HG02884 (cell line): ENCODE measurements around the gene COLEC12.
"Not testable (repeated sequence)": the region's sequence is repeated elsewhere in the genome, so short reads cannot be mapped to it uniquely, and the experiment has no call there.

Experiments used
- ATAC-seq: cut with Tn5 transposase; IDR thresholded peaks from one replicate; pipeline ENCODE4 v1.9.1; 2021; ENCODE audit warnings: mild to moderate bottlenecking, moderate library complexity; ENCODE audit not compliant: unreplicated experiment

The COLEC12 gene

DNA sequence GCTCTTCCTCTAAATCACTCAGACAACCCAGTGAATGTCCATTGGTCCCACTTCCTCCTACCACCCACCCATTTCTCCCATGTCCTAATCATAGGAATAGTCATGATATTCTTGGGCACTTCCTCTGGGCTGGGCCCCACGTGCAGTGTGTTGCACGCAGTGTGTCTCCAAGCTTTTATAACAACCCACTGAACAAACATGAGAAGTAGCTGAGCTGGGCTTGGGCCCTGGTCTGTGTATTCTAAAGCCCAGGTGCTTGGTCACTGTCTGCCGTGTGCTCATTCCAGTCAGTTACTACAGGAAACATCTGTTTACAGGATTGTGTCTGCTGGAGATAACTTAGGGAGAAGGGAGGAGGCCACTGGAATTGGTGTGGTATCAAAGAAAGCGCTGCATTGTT lies 168.5 kb downstream of the COLEC12 start:
- no peak for ATAC-seq

DNA sequence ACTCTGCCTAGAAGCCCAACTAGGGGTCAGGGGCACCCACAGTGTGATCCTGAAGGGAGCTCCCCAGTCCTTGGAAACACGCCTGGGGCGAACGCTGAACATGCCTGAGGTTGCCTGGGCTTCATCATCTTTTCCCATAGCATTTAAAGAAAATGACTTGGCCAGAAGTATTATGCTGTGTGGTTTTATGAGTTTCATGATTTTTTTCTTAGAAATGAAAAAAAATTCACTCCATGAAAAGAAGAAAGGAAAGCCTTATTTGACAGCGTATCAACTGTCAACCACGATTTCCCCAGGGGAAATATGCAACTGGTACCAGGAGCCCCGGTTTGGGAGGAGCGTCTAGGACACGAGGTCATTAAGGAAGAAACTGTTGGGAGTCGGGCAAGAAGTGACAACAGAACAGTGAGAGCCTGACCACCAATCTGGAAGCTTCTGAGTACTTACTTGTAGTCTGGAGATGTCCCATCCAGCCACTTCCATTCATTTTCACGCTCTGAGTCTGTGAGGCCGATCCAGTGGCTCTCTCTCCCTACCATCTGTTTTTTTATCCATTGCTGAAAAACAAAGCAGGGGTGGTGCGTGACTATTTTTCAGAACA lies 169.2 kb downstream of the COLEC12 start:
- ATAC-seq = no peak

DNA sequence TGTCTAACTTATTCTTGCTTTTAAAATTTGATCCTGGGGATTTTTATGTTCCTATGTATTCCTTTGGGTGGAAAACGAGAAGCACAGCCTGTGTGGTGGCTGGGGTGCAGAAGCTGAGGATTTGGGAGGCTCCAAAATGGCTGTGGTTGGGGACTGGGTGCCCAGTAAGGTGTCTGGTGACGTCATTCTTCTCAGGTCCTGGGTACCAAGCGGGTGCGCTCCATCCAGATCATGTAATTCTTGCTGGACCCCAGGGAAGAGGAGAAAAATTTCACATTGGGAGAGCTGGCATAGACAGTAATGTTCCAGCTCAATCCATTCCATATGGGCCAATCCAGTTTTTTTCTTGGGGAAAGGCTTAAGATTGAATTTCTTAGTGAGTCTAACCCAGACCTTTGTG lies 171.6 kb downstream of the COLEC12 start:
- no peak for ATAC-seq

DNA sequence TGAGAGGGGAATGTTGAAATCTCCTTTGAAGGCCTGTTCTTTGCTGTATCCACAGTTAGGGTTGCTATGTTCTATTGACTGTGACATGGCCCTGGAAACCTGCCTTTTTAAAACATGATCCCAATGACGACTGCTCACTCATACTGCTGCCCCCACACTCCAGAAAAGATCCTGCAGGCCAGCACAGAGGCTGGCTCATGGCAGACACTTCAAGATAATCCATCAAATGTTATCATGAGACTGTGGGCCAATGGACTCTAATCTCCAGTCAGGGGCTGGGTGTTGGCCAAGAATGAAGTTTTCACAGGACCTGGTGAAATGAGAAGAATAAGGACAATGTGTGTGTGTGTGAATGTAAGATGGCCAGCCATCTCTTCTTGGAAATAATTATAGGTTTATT lies 173.7 kb downstream of the COLEC12 start:
- ATAC-seq = no peak

DNA sequence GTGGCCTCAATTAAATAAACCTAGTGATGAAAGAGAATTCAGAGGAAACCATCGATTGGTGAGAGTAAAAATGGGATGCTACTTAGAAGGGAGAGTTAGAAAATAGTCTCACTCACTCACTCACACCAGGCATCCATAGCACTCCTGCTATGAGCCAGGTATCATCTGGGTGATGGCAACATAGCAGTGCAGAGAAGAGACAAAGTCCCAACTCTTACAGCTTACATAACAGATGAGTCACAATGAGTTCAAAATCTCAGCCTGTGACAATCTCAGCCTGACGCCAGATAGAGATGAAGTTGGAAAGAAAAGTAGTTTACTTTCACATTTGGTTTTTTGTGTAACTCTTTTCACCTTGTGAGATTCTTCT lies 177.3 kb downstream of the COLEC12 start:
- no peak for ATAC-seq

DNA sequence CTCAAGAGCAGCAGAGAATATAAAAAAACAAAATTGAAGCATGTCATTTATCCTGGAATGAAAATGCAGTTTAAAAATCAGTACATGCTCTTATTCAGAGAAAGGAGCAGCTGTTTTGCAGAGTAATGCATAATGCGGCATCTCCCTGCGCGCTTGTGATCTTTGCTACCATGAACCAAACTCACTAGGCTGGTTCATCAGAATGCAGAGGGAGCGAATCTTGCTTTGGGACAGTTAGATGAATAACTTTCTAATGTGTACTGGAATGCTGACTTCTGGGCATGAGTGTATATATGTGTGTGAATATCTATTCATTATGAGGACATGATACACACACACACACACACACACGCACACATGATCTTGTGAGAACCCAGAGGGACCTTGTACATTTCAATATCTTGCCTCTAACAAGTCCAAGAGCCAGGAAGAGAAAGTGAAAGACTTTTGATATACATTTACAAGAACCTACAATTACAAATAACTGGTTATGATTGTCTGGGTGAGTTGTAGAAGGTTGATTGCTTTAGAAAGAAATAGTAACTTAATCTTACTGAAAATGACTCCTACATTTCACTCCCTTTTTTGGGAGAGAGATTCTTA lies 178.5 kb downstream of the COLEC12 start:
- no peak for ATAC-seq

DNA sequence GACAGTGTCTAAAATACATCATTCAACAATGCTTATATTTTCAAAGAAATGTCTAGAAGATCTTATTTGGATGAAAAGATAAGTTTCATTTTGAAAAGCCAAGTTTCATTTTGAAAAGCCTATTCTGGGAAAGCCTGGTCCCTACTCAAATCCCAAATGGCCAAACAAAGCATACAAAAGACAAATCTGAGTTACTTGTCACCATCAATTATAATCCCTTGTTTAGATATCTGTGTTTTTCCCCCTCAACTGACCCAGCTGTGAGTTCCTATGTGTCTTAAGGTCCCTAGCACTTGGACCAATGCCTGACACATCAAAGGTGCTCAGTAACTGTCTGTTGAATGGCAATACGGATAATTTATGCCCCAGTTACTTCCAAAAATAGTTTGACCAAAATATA lies 180.3 kb downstream of the COLEC12 start:
- no peak for ATAC-seq

DNA sequence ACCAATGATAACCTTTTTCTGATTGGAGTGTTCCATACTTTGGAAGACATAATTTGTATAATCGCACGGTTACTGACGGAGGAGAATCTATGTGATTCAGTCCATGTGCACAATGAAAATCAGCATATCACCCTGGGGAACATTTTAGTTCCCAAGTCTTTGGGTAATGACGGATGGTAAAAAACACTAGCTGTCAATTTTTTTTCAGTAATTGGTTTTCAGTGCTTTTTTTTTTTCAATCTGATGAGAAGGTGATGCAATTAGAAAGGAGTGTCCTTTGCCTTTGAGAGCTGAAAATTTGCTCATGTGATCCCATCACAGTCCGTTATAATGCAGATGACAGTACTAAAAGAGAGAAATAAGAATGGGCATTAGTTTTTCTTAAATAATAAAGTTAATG lies 180.8 kb downstream of the COLEC12 start:
- ATAC-seq = no peak

DNA sequence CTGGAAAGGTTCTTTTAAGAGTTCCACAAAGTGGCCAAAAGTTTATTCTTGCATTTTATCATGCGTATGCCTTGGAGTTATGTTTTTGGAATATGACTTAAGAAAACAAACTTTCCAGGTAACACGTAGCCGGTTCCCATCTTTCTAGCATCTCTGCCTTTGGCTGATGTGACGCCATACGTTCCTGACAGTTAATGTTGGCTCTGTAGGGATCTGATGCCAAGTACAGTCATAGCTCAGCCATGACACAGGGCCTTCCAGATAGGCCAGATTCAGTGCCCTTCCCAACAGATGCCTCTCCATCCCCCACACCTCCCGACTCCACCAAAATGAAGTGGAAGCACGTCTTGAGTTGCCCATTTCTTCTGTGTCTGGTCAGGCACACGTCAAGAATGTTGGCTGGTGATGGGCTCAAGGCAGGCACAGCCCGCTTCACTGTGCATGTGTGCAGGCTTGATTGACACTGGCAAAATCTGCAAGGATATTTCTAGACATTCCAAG lies 181.7 kb downstream of the COLEC12 start:
- ATAC-seq = no peak

DNA sequence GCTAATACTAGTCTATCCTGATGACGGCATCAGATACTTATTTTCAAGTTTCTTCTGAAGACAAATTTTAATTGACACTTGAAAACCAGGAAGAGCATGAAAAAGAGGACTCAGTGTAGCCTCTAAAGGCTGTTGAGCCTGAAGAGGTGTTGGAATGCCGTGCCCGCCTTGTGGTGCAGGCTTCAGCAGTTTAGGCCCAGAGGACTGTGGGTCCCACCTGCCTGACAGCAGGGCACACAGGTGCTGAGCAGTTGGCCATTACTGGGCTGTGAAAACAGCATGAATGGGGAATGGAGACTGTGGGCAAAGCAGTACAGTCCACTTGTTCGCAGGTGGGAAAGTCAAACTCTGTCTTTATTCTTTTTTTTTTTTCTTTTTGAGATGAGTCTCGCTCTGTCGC lies 182.9 kb downstream of the COLEC12 start:
- no peak for ATAC-seq

DNA sequence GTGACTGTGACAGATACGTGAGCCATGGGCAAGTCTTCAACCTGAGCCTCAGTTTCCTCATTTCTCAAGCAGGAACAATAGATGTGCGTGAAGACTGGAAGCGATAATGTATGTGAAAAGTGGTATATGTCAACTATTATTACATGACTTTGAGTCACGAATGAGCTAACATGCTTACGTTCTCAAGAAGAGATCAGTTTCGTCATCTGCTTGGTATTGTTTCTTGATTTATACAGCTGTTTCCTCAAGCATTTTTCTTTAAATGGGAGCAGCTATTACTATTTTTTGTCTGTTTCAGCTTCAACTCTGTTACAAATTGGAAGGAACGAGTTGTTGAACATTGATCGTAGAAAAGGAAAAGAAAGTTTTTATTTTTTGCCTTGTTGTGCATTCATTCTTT lies 184.1 kb downstream of the COLEC12 start:
- no peak for ATAC-seq

DNA sequence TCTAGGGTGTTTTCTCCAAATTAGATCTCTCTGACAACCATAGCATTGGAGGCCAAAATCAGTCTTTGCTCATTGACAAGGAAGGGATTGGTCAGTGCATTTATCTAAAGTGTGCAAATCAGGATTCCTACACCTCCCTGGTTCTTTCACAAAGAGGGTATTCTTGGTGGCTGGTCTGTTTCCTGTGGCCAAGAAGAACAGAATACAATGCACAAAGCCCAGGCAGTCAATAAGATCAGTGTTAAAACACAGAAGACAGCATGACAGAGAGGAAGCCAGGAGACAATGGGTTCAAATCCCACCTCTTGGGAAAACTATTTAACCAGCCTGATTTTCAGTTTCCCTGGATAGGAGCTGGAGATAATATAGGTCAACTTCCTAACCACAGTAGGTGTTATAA lies 186.6 kb downstream of the COLEC12 start:
- ATAC-seq = no peak

DNA sequence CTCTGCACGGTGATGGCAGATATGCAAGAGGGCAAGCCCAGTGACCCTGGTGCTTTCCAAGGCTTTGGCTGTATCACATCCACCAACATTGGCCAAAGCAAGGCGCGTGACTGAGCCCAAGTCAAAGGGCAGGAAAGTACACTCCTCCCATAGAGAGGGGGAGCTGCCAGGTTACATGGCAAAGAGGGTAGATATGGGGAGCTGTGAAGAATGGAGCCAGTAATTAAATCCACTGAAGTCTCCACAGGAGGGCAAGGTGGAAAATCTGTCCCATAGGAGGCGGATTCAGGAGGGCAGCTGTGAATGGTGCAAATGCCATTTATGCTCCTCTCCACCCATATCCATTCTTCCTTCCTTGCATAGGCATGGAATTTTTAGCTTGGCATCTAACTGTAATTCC lies 188.1 kb downstream of the COLEC12 start:
- no peak for ATAC-seq

DNA sequence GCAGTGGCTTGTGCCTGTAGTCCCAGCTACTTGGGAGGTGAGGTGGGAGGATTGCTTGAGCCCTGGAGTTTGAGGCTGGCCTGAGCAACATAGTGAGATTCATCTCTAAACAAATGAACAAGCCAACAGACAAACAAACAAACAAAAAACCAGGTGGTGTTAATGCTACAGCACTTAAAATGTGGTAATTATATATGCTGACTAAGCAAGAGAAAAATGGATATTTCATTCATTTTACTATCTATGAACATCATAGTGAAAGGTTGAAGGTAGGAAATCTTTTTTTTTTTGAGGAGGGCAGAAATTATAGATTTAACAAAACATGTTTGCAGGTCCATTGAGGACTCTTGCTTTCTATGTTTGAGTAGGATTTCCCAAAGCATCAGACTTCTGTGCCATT lies 190.5 kb downstream of the COLEC12 start:
- no peak for ATAC-seq

DNA sequence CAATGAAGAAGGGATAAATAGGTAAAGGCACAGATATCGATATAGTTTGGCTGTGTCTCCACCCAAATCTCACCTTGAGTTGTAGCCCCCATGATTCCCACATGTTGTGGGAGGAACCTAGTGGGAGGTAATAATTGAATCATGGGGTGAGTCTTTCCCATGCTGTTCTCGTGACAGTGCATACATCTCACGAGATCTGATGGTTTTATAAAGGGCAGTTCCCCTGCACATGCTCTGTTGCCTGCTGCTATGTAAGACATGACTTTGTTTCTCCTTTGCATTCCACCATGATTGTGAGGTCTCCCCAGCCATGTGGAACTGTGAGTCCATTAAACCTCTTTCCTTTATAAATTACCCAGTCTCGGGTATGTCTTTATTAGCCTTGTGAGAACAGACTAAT lies 192.4 kb downstream of the COLEC12 start:
- ATAC-seq = not testable (repeated sequence)

DNA sequence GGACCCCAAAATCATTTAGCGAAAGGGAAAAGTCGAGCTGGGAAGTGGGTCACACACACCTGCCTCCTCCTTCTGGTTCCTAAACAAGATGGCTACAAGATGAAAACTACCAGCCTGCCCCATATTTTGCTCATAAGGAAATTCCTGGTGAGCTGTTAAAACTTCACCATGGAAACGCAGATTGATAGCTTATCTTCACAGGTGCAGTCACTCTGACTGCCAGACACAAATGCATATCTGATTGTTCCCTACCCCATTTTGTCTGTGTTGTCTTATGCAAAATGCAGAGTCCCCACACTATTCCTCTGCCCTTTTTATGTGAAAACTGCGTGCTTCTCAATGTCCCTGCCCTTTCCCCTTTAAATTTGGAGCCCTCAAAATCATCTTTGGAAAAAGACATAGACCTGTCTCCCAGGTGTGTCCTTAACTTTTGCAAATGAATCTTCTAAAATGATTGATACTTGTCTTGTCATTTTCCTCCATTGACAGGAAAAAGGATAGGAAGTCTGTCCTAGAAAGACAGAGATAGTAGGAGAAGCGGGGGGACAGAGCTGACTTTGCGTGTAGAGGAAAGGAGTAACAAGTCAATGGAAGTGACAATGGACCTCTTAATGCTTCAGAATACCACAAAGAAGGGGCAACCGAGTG lies 193.8 kb downstream of the COLEC12 start:
- no peak for ATAC-seq

DNA sequence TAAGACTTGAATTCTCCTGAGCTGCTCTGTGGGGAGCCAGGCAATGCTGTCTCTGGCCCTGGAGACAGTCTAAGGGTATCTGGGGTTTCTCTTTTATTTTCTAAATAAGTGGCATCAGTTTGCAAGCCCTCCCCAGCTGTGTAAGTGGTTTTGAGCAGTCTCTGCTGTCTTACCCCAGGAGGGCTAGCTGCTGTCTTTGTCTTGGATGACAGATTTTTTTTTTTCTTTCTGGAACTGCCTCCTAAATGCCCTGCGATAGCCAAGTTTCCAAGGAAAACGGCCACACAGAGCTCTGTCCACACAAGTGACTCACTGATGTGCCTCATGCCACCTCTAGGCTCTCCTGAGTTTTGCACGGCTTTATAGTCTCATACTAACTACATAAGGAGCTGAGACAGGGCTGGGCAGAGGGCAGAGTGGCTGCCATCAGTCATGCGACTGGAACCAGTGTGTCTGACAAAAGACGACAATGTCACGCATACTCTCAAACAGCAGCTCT lies 195.4 kb downstream of the COLEC12 start:
- ATAC-seq = no peak

DNA sequence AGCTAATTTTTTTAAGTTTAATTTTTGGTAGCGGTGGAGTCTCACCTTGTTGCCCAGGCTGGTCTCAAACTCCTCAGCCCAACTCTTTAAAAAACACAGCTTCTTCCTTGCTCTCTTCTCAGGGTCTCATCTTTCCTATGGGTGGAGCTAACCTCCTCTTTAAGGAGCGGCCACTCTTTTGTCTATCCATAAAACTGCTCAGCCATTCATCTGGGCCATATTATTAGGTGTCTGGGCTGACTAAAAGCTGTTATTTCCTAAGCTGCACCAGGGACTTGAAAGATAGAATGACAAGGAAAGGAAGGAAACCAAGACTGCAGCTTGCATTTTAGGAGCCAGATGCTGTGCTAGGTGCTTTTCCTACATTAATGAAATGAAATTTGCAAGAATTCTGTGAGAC lies 196.9 kb downstream of the COLEC12 start:
- ATAC-seq = no peak

DNA sequence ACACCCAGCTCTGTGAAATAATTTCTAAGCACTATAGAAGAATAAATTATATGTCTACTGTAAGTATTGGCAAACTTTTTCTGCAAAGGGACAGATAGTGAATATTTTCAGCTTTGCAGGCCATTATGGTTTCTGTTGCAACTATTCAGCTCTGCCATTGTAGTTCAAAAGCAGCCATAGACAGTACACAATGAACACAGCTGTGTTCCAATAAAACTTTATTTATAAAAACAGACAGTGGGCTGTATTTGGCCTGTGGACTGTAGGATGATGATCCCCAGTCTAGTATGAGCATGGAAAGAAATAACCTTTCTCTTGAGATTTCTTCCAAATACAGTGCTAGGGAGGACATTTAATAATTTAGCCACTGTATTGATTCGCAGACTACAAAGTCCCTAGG lies 197.5 kb downstream of the COLEC12 start:
- ATAC-seq = no peak

DNA sequence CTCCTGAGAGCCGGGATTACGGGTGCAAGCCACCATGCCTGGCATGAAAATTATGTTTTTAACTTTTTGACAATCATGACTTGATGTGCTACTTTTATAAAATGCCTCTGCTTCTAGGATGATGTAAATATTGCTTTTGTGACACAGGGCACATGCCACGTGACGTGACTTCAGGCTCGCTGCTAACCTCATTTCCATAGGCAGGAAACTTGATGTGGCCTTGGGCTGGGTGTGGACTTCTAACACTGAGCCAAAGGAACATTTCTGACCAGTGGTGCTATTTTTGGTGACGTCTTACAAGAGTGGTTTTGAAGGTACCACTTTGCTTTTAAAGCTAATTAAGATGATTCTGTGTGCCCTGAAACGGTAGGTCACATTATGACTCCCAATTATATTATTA lies 198.4 kb downstream of the COLEC12 start:
- ATAC-seq = no peak

DNA sequence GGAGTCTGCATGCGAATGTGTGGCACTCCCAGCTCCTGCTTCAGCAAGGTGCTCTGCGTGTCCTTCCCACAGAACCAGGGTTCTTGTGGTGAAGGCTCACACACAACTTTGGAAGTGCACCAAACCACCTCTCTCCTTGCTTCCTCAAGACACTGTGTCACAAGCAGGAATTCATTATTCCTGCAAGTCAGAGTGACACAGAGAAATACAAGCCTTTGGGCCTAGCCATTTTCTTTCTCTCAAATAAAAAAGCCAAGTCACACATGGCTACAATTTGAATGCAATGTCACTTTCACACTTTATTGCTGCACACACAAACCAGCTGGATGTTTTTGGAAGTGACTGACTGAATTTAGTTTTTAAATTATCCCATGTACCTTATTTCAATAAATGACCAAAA lies 202.6 kb downstream of the COLEC12 start:
- no peak for ATAC-seq

DNA sequence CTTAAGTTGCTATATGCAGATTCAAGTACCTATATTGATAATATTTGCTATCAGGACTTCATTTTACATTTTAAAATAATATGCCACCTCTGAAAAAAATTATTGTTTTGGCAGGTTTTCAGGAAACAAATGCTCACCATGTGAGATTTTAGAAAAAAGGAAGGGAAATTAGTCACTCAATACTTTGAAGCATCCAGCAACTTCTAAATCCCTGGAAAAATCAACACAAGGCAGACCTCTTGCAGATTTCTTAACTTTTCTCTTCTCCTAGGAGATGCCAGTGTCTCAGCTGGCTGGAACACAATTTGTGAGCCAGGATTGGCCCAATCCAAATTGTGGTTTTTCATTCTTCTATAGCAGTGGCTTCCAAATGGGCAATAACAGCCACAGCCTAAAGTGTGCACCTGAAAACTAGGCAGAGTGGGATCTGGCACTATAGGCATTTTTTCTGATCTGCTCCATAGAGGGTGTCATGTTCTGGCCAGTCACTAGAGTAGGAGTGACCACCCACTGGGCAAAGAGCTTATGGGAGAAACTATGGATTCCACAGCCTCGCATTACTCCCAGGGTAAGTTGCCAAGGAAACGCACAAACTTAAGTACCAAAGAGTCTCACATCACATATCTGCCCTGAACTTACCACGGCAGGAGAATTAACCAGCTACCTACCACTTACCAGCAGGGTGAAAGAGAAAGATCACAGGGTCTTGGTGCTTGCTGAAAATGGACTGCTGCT lies 204.6 kb downstream of the COLEC12 start:
- ATAC-seq = no peak
